GM23338 (cell line): Measurements from ENCODE around the gene TSC22D1.
"Not testable (repeated sequence)": the region's sequence is repeated elsewhere in the genome, so short reads cannot be mapped to it uniquely, and the experiment has no call there.

ENCODE experiments used
- CREB1 ChIP-seq: fragments of 250-450 bp; sonication (Bioruptor Pico); IDR thresholded peaks from 2 replicates; pipeline ENCODE4 v1.5.0; 2020; ENCODE audit warnings: low read depth, mild to moderate bottlenecking, moderate library complexity
- CTCF ChIP-seq, 2 experiments: fragments of 200-600 bp in 1 of 2; sonication (generic) in 1 of 2; conservative IDR thresholded peaks; 2 replicates each; pipeline versions ENCODE4 v1.5.1 to v1.6.1; 2016 to 2017; ENCODE audit warnings: antibody characterized with exemption in 2 of 2, low read depth in 2 of 2, mild to moderate bottlenecking in 2 of 2, moderate library complexity in 1 of 2
- ETS1 ChIP-seq: IDR thresholded peaks from 2 replicates; pipeline ENCODE4 v1.6.1; 2016; ENCODE audit warnings: antibody characterized with exemption
- EZH2 ChIP-seq: fragments of 200-600 bp; sonication (generic); IDR thresholded peaks from one replicate; pipeline ENCODE4 v1.8.0; 2017; ENCODE audit warnings: antibody characterized with exemption, mild to moderate bottlenecking, low read depth; ENCODE audit not compliant: unreplicated experiment
- JUNB ChIP-seq: IDR thresholded peaks from one replicate; pipeline ENCODE4 v1.6.1; 2016; ENCODE audit warnings: antibody characterized with exemption; ENCODE audit not compliant: unreplicated experiment
- NANOG ChIP-seq: IDR thresholded peaks from 2 replicates; pipeline ENCODE4 v1.6.1; 2016; ENCODE audit warnings: antibody characterized with exemption, borderline replicate concordance
- POLR2AphosphoS5 ChIP-seq: IDR thresholded peaks from 2 replicates; pipeline ENCODE4 v1.6.1; 2016; ENCODE audit warnings: antibody characterized with exemption, low read depth
- REST ChIP-seq: IDR thresholded peaks from one replicate; pipeline ENCODE4 v1.6.1; 2018; ENCODE audit warnings: antibody characterized with exemption; ENCODE audit not compliant: unreplicated experiment

GRCh38 chr13:44562853-44563252, 13.3 kb downstream of the TSC22D1 start:
- TF ChIP-seq CREB1; REST; CTCF (conservative IDR thresholded peaks at IDR 0.05; ENCODE audit: low read depth in 2 of 2); POLR2AphosphoS5; ETS1; NANOG; EZH2; JUNB: not testable (repeated sequence)
